ENCODE results near the gene SULT1A1.

The SULT1A1 gene

DNA sequence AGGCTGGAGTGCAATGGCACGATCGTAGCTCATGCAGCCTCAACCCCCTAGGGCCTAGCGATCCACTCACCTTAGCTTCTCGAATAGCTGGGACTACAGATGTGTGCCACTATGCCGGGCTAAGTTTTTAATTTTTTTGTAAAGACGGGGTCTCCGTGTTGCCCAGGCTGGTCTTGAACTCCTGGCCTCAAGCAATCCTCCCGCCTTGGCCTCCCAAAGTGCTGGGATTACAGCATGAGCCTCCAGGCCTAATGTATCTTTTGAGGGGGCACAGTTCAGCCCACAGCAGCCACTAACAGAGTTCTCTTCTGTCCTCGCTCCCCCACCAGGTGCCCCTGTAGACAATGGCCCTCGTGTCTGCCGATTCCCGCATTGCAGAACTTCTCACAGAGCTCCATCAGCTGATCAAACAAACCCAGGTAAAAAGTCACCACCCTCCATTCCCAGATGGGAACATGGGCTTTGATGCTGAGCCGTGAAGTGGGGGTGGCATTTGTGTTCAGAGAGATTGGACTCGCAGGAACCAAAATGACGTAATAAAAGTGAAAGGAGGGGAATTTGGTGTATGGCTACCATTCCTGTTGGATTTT is 29.0 kb downstream of the SULT1A1 start:
- H3K4me3 ChIP-seq (ENCODE audit: low read depth, low read length) = no peak overlapping the region
- no peak for DNase-seq (ENCODE audit: low read depth)
- TF ChIP-seq, protein P1, sequence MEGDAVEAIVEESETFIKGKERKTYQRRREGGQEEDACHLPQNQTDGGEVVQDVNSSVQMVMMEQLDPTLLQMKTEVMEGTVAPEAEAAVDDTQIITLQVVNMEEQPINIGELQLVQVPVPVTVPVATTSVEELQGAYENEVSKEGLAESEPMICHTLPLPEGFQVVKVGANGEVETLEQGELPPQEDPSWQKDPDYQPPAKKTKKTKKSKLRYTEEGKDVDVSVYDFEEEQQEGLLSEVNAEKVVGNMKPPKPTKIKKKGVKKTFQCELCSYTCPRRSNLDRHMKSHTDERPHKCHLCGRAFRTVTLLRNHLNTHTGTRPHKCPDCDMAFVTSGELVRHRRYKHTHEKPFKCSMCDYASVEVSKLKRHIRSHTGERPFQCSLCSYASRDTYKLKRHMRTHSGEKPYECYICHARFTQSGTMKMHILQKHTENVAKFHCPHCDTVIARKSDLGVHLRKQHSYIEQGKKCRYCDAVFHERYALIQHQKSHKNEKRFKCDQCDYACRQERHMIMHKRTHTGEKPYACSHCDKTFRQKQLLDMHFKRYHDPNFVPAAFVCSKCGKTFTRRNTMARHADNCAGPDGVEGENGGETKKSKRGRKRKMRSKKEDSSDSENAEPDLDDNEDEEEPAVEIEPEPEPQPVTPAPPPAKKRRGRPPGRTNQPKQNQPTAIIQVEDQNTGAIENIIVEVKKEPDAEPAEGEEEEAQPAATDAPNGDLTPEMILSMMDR (IDR thresholded peaks at IDR 0.05; ENCODE audit: control insufficient read depth, extremely low read depth, insufficient read depth) = no peak

DNA sequence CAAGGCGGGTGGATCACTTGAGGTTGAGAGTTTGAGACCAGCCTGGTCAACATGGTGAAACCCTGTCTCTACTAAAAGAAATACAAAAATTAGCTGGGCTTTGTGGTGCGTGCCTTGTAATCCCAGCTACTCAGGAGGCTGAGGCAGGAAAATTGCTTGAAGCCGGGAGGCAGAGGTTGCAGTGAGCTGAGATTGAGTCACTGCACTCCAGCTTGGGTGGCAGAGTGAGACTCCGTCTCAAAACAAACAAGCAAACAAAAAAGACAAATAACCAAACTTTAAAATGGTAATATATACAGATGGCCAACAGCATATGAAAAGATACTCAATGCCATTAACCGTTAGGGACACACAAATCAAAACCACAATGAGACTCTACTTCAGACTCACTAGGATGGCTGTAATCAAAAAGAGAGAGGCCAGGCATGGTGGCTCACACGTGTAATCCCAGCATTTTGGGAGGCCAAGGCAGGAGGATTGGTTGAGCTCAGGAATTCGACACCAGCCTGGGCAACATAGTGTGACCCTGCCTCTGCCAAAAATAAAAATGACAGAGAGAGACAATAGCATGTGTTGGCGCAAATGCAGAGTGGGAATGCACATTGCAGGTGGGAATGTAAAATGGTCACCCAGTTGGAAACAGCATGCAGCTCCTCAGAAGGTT is 34.3 kb downstream of the SULT1A1 start:
- no peak for DNase-seq (ENCODE audit: low read depth)
- TF ChIP-seq, protein P1 (IDR thresholded peaks at IDR 0.05; ENCODE audit: control insufficient read depth, extremely low read depth, insufficient read depth) = no peak
- no peak overlapping the region for H3K4me3 ChIP-seq (ENCODE audit: low read depth, low read length)

DNA sequence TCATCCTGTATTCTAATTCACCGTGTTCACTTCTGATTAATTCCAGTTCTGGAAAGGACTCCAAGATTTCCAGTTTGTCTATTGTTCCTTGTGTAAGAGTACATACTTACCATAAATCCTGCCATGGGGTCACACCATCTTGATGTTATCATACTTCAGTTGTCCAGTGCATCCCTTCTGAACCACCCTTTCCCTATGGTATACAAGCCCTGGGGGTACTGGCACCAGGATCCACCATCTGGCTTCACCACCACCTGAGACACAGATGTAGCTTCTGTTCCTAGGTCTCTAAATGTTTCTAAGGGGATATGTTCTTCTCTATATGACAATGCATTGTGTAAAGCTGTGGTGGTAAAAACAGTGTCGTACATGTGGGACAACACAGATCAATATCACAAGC is 34.9 kb downstream of the SULT1A1 start:
- no peak overlapping the region for H3K4me3 ChIP-seq (ENCODE audit: low read depth, low read length)
- TF ChIP-seq, protein P1 (IDR thresholded peaks at IDR 0.05; ENCODE audit: control insufficient read depth, extremely low read depth, insufficient read depth) = no peak
- DNase-seq (ENCODE audit: low read depth) = no peak

DNA sequence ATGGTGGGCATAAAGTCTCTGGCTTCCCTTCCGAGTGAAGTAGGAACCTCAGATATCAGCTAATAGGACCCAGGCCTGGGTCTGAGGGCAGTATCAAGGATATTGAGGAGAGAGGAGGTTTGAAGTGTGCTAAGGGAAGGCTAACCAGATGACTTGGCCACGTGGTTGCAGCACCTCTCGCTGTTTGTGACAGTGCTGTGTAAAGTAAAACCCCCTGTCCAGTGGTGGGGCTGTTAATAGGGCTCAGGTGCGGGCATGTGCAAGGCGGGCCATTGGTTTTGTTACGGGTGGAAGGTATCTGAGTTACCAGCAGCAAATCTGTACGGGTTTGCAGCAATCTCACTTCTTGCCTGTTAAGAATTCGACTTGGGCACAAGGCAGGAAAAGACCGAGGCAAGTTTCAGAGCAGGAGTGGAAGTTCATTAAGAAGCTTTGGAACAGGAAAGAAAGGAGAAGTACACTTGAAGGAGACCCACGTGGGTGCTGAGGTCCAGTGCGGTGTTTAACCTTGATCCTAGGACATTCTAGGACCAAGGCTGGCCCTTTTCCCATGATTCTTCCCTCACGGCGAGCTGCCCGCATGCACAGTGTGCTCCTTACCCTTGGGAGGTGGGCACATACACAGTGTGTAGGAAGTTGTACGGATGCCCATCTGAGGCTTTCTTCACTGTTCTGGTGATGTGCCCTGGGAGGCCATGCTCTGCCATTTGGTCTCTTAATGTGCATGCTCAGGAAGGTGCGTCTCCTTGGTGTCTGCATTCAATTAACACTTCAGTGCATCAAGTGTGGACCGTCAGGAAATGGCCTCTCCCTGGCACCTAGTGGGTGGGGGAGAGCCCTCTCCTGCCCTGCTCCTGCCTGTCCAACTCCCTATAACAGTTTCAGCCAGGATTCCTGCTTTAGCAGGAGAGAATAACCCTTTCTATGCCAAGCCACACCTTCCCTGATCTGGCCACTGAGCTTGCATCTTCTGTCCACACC is 35.8 kb downstream of the SULT1A1 start:
- DNase-seq (ENCODE audit: low read depth) = no peak
- no peak overlapping the region for H3K4me3 ChIP-seq (ENCODE audit: low read depth, low read length)
- TF ChIP-seq, protein P1 (IDR thresholded peaks at IDR 0.05; ENCODE audit: control insufficient read depth, extremely low read depth, insufficient read depth) = no peak

DNA sequence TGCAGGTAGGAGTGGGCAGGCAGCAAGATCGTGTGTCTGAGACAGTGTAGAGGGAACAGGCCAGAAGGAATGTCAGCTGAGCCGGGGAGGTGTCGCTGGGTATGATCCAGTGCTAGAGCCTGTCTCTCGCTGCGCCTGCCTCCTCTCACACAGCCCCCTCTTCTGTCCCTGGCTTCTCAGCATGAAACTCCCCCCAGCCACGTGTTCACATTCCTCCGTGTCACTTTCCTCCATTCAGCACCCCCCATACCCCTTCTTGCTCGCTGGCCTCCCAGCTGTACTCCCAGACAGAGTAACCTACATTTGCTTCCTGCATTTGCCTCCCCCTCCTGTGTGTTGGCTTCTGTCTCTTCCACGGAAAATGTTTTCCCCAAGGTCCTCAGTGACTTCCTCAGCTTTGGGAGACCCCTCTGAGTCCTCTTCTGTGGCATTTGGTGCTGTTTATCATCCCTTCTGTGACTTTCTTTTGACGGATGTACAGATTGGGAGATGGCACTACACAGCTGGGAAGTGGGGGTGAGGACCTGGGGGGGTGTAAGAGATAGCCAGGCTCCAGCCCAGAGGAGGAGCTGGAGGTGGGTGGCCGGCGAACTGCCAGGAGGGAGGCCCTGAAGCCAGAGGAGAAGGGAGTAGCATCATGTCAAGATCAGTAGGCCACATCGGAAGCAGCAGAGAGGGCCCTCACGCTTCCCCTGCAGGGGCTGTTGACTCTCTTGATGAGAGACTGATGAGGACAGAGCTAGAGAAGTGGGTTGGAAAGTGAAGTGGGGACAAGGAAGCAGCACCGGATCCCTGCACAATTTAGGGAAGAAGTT is 36.9 kb downstream of the SULT1A1 start:
- no peak for DNase-seq (ENCODE audit: low read depth)
- no peak overlapping the region for H3K4me3 ChIP-seq (ENCODE audit: low read depth, low read length)
- TF ChIP-seq, protein P1 (IDR thresholded peaks at IDR 0.05; ENCODE audit: control insufficient read depth, extremely low read depth, insufficient read depth) = no peak

DNA sequence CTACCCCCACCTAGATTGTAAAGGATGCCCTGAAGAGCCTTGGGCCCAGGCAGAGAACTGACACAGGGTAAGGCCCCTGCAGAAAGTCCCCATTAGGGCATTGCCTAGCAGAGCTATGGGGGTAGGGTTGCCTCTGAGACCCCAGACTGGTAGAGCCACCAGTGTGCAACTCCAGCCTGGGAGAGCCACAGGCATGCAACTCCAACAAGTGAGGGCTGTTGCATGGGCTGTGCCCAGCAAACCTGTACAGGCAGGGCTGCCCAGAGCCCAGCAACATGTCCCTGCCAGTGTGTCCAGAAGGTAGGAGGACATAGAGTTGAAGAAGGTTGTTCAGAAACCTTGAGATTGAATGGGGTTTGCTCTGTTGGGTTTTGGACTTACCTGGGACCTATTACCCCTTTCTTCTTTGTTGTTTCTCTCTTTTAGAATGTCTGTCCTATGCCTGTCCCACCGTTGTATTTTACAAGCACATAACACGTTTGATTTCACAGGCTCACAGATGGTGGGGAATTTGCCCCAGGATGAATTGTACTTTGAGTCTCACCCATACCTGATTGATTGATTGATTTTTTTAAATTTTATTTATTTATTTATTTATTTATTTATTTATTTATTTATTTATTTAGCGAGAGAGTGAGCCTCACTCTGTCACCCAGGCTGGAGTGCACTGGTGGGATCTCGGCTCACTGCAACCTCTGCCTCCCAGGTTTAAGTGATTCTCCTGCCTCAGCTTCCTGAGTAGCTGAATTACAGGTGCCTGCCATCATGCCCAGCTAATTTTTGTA is 39.7 kb downstream of the SULT1A1 start:
- no peak for DNase-seq (ENCODE audit: low read depth)
- TF ChIP-seq, protein P1 (IDR thresholded peaks at IDR 0.05; ENCODE audit: control insufficient read depth, extremely low read depth, insufficient read depth) = no peak
- H3K4me3 ChIP-seq (ENCODE audit: low read depth, low read length) = no peak overlapping the region

Data from LNCaP clone FGC (cell line).